GM23338 (cell line): ENCODE data around the gene RBM46. TPM values are rescaled to one million over a fixed set of nuclear protein-coding genes. Genes with fewer than 3 reads are reported as not detected.

Experiments used
- ATAC-seq: fragments of 200-7000 bp; cut with Tn5 transposase; 3 replicates; pipeline ENCODE4 v1.9.1; 2020
- DNase-seq: peaks from one replicate; pipeline ENCODE4 v3.0.0-alpha.2; 2015; ENCODE audit warnings: low spot score
- H2AFZ ChIP-seq: fragments of 200-600 bp; sonication (generic); 2 replicates; pipeline ENCODE4 v1.8.0; 2016; ENCODE audit warnings: antibody characterized with exemption, mild to moderate bottlenecking, moderate library complexity
- H3F3A ChIP-seq: fragments of 200-600 bp; sonication (generic); replicated peaks from 2 replicates; pipeline ENCODE4 v1.8.0; 2017; ENCODE audit warnings: antibody characterized with exemption, mixed run types, low read depth
- H3K27ac ChIP-seq: fragments of 200-600 bp; sonication (generic); 2 replicates; pipeline ENCODE4 v1.6.1; 2016; ENCODE audit warnings: low read depth
- H3K27me3 ChIP-seq: fragments of 200-600 bp; sonication (generic); 2 replicates; pipeline ENCODE4 v1.8.0; 2016; ENCODE audit warnings: mild to moderate bottlenecking, mixed run types, moderate library complexity; ENCODE audit not compliant: insufficient read depth
- H3K36me3 ChIP-seq: fragments of 200-600 bp; sonication (generic); 2 replicates; pipeline ENCODE4 v1.8.0; 2016; ENCODE audit warnings: mild to moderate bottlenecking; ENCODE audit not compliant: insufficient read depth
- H3K4me1 ChIP-seq: fragments of 200-600 bp; sonication (generic); 2 replicates; pipeline ENCODE4 v1.8.0; 2016; ENCODE audit warnings: mild to moderate bottlenecking, moderate library complexity; ENCODE audit not compliant: insufficient read depth
- H3K4me2 ChIP-seq: fragments of 200-600 bp; sonication (generic); 2 replicates; pipeline ENCODE4 v1.7.1; 2017; ENCODE audit warnings: mixed run types
- H3K4me3 ChIP-seq: fragments of 200-600 bp; sonication (generic); 2 replicates; pipeline ENCODE4 v1.6.1; 2016; ENCODE audit warnings: mixed run types
- H3K79me2 ChIP-seq: fragments of 200-600 bp; sonication (generic); replicated peaks from 2 replicates; pipeline ENCODE4 v1.8.0; 2017; ENCODE audit warnings: mild to moderate bottlenecking; ENCODE audit not compliant: insufficient read depth
- H3K9me2 ChIP-seq: fragments of 200-600 bp; sonication (generic); 2 replicates; pipeline ENCODE4 v1.8.0; 2017; ENCODE audit not compliant: insufficient read depth
- H4K20me1 ChIP-seq: fragments of 200-600 bp; sonication (generic); replicated peaks from 2 replicates; pipeline ENCODE4 v1.8.0; 2017; ENCODE audit warnings: mild to moderate bottlenecking; ENCODE audit not compliant: insufficient read depth
- H3K27ac Mint-ChIP-seq: 2 replicates; pipeline ENCODE4 v1.8.0; 2020; ENCODE audit warnings: inconsistent platforms, mild to moderate bottlenecking, moderate library complexity, mixed read lengths
- H3K27me3 Mint-ChIP-seq: 3 replicates; pipeline ENCODE4 v1.8.0; 2022; ENCODE audit warnings: low read depth, mild to moderate bottlenecking, moderate library complexity, mixed read lengths, inconsistent platforms; ENCODE audit not compliant: insufficient read depth, poor library complexity
- H3K36me3 Mint-ChIP-seq: 3 replicates; pipeline ENCODE4 v1.8.0; 2021; ENCODE audit warnings: low read depth, mild to moderate bottlenecking, inconsistent platforms, moderate library complexity, mixed read lengths
- H3K4me1 Mint-ChIP-seq: 3 replicates; pipeline ENCODE4 v1.8.0; 2020; ENCODE audit warnings: mild to moderate bottlenecking, inconsistent platforms, mixed read lengths
- H3K4me3 Mint-ChIP-seq: 3 replicates; pipeline ENCODE4 v1.8.0; 2021; ENCODE audit warnings: moderate library complexity, mild to moderate bottlenecking, inconsistent platforms, mixed read lengths
- H3K9me3 Mint-ChIP-seq: 3 replicates; pipeline ENCODE4 v1.8.0; 2020; ENCODE audit warnings: moderate library complexity, mild to moderate bottlenecking, inconsistent platforms, mixed read lengths
- CREB1 ChIP-seq: fragments of 250-450 bp; sonication (Bioruptor Pico); IDR thresholded peaks from 2 replicates; pipeline ENCODE4 v1.5.0; 2020; ENCODE audit warnings: low read depth, mild to moderate bottlenecking, moderate library complexity
- CTCF ChIP-seq, 2 experiments: fragments of 200-600 bp in 1 of 2; sonication (generic) in 1 of 2; conservative IDR thresholded peaks; 2 replicates each; pipeline versions ENCODE4 v1.5.1 to v1.6.1; 2016 to 2017; ENCODE audit warnings: antibody characterized with exemption in 2 of 2, low read depth in 2 of 2, mild to moderate bottlenecking in 2 of 2, moderate library complexity in 1 of 2
- EZH2 ChIP-seq: fragments of 200-600 bp; sonication (generic); IDR thresholded peaks from one replicate; pipeline ENCODE4 v1.8.0; 2017; ENCODE audit warnings: antibody characterized with exemption, mild to moderate bottlenecking, low read depth; ENCODE audit not compliant: unreplicated experiment
- EZH2phosphoT487 ChIP-seq: fragments of 200-600 bp; sonication (generic); IDR thresholded peaks from one replicate; pipeline ENCODE4 v1.8.1; 2018; ENCODE audit warnings: antibody characterized with exemption; ENCODE audit not compliant: unreplicated experiment
- JUNB ChIP-seq: IDR thresholded peaks from one replicate; pipeline ENCODE4 v1.6.1; 2016; ENCODE audit warnings: antibody characterized with exemption; ENCODE audit not compliant: unreplicated experiment
- NANOG ChIP-seq: IDR thresholded peaks from 2 replicates; pipeline ENCODE4 v1.6.1; 2016; ENCODE audit warnings: antibody characterized with exemption, borderline replicate concordance
- POLR2AphosphoS5 ChIP-seq: IDR thresholded peaks from 2 replicates; pipeline ENCODE4 v1.6.1; 2016; ENCODE audit warnings: antibody characterized with exemption, low read depth
- STAT1 ChIP-seq: IDR thresholded peaks from one replicate; pipeline ENCODE4 v1.6.1; 2016; ENCODE audit warnings: antibody characterized with exemption; ENCODE audit not compliant: unreplicated experiment
- ZNF114 ChIP-seq: fragments of 250-450 bp; sonication (Bioruptor Pico); IDR thresholded peaks from 2 replicates; pipeline ENCODE4 v1.5.0; 2020; ENCODE audit warnings: mild to moderate bottlenecking, moderate library complexity
- ZNF331 ChIP-seq: fragments of 250-450 bp; sonication (Bioruptor Pico); IDR thresholded peaks from 2 replicates; pipeline ENCODE4 v1.5.0; 2020; ENCODE audit warnings: low read depth, mild to moderate bottlenecking, moderate library complexity
- polyA plus RNA-seq: library from polyadenylated mRNA; unstranded; fragments of >200 nt; fragmentation: Nextera tagmentation; extraction: Ambion mirVana; gene quantifications from 2 replicates; pipeline ENCODE4 v1.2.1, GENCODE V29; 2016
- total RNA-seq: library from RNA; depleted of rRNA; stranded (reverse); fragments of >200 nt; shearing (Covaris generic); gene quantifications from 2 replicates; pipeline ENCODE4 v1.2.3, GENCODE V29; 2014
- TF ChIP-seq, protein P1 (sequence below): IDR thresholded peaks from 2 replicates; pipeline ENCODE4 v1.6.1; 2016; ENCODE audit warnings: antibody characterized with exemption
- TF ChIP-seq, protein P2 (sequence below): fragments of 250-450 bp; sonication (Bioruptor Pico); IDR thresholded peaks from 2 replicates; pipeline ENCODE4 v1.5.0; 2020; ENCODE audit warnings: mild to moderate bottlenecking, moderate library complexity

RBM46 gene
- total and polyA plus RNA-seq, 2 experiments from 2014 or later = 22.9 to 42.4 TPM

DNA sequence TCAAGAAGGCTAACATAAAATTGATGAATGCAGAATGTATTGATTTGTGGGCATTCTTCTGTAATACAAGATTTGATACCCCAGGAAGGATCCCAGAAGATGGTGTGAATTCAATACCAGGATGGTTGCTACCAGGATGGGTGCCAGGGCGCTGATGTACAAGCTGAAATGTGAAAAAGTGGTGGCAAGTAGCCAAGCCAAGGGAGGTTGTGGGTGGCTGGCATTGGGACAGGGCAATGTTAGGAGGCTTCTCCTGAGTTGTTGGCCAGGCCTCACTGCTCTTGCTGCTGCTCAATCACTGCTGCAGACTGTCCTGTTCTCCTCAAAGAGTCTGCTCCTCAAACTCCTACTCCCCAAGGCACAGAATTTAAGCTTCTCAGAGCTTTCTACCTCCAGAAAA, 77.1 kb downstream of the RBM46 start (continued):
- TF ChIP-seq CTCF (conservative IDR thresholded peaks at IDR 0.05; ENCODE audit: low read depth in 2 of 2) (no peak), EZH2phosphoT487 (no peak), POLR2AphosphoS5 (no peak)
- TF ChIP-seq, protein P1, sequence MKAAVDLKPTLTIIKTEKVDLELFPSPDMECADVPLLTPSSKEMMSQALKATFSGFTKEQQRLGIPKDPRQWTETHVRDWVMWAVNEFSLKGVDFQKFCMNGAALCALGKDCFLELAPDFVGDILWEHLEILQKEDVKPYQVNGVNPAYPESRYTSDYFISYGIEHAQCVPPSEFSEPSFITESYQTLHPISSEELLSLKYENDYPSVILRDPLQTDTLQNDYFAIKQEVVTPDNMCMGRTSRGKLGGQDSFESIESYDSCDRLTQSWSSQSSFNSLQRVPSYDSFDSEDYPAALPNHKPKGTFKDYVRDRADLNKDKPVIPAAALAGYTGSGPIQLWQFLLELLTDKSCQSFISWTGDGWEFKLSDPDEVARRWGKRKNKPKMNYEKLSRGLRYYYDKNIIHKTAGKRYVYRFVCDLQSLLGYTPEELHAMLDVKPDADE = no peak

GRCh38 chr4:154868414-154869194, 87.5 kb downstream of the RBM46 start:
- H3K36me3 ChIP-seq = peaks cover 6% of the 10 kb centered on the region; the same call in 1 of the 2 replicates
- H3K4me1 Mint-ChIP-seq = peaks cover 27% of the 10 kb centered on the region
- no peak overlapping the region for H3K4me3 Mint-ChIP-seq
- peaks cover 36% of the 10 kb centered on the region for H3K4me1 ChIP-seq
- H4K20me1 ChIP-seq = no peaks in the 10 kb centered on the region
- H3K27me3 ChIP-seq = no peaks in the 10 kb centered on the region
- peak overlapping the region; percentile 57 for H3K4me2 ChIP-seq
- H3K27ac ChIP-seq = peak overlapping the region; percentile 40; the same call in 1 of the 2 replicates
- DNase-seq (peak; percentile 19), ATAC-seq (peak; percentile 83)
- peaks cover 2% of the 10 kb centered on the region for H3K27me3 Mint-ChIP-seq
- H3K27ac Mint-ChIP-seq = no peak overlapping the region
- H3K9me2 ChIP-seq = peaks cover 5% of the 10 kb centered on the region; the same call in 1 of the 2 replicates
- no peaks in the 10 kb centered on the region for H3F3A ChIP-seq
- peaks cover 29% of the 10 kb centered on the region for H3K9me3 Mint-ChIP-seq
- H2AFZ ChIP-seq = peak overlapping the region; percentile 48; the same call in 1 of the 2 replicates
- H3K36me3 Mint-ChIP-seq = peaks cover 23% of the 10 kb centered on the region
- H3K79me2 ChIP-seq = no peaks in the 10 kb centered on the region
- no peak overlapping the region for H3K4me3 ChIP-seq
- TF ChIP-seq NANOG (no peak), EZH2phosphoT487 (no peak), CREB1 (CRISPR knock-in tag) (no peak), EZH2 (no peak), POLR2AphosphoS5 (no peak), CTCF (conservative IDR thresholded peaks at IDR 0.05; ENCODE audit: low read depth in 2 of 2) (no peak), ZNF114 (CRISPR knock-in tag) (no peak), JUNB (no peak), STAT1 (no peak), ZNF331 (CRISPR knock-in tag) (no peak)
- TF ChIP-seq, protein P2, sequence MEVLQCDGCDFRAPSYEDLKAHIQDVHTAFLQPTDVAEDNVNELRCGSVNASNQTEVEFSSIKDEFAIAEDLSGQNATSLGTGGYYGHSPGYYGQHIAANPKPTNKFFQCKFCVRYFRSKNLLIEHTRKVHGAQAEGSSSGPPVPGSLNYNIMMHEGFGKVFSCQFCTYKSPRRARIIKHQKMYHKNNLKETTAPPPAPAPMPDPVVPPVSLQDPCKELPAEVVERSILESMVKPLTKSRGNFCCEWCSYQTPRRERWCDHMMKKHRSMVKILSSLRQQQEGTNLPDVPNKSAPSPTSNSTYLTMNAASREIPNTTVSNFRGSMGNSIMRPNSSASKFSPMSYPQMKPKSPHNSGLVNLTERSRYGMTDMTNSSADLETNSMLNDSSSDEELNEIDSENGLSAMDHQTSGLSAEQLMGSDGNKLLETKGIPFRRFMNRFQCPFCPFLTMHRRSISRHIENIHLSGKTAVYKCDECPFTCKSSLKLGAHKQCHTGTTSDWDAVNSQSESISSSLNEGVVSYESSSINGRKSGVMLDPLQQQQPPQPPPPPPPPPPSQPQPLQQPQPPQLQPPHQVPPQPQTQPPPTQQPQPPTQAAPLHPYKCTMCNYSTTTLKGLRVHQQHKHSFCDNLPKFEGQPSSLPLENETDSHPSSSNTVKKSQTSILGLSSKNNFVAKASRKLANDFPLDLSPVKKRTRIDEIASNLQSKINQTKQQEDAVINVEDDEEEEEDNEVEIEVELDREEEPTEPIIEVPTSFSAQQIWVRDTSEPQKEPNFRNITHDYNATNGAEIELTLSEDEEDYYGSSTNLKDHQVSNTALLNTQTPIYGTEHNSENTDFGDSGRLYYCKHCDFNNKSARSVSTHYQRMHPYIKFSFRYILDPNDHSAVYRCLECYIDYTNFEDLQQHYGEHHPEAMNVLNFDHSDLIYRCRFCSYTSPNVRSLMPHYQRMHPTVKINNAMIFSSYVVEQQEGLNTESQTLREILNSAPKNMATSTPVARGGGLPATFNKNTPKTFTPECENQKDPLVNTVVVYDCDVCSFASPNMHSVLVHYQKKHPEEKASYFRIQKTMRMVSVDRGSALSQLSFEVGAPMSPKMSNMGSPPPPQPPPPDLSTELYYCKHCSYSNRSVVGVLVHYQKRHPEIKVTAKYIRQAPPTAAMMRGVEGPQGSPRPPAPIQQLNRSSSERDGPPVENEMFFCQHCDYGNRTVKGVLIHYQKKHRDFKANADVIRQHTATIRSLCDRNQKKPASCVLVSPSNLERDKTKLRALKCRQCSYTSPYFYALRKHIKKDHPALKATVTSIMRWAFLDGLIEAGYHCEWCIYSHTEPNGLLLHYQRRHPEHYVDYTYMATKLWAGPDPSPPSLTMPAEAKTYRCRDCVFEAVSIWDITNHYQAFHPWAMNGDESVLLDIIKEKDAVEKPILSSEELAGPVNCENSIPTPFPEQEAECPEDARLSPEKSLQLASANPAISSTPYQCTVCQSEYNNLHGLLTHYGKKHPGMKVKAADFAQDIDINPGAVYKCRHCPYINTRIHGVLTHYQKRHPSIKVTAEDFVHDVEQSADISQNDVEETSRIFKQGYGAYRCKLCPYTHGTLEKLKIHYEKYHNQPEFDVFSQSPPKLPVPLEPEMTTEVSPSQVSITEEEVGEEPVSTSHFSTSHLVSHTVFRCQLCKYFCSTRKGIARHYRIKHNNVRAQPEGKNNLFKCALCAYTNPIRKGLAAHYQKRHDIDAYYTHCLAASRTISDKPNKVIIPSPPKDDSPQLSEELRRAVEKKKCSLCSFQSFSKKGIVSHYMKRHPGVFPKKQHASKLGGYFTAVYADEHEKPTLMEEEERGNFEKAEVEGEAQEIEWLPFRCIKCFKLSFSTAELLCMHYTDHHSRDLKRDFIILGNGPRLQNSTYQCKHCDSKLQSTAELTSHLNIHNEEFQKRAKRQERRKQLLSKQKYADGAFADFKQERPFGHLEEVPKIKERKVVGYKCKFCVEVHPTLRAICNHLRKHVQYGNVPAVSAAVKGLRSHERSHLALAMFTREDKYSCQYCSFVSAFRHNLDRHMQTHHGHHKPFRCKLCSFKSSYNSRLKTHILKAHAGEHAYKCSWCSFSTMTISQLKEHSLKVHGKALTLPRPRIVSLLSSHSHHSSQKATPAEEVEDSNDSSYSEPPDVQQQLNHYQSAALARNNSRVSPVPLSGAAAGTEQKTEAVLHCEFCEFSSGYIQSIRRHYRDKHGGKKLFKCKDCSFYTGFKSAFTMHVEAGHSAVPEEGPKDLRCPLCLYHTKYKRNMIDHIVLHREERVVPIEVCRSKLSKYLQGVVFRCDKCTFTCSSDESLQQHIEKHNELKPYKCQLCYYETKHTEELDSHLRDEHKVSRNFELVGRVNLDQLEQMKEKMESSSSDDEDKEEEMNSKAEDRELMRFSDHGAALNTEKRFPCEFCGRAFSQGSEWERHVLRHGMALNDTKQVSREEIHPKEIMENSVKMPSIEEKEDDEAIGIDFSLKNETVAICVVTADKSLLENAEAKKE (CRISPR knock-in tag) = no peak
